Neural progenitor cell (in vitro differentiated cells): Measurements from ENCODE around the gene ENPP7.

Experiments used
- CTCF ChIP-seq: fragments of 200-600 bp; sonication (generic); IDR thresholded peaks from 2 replicates; pipeline ENCODE4 v1.5.1; 2017; ENCODE audit warnings: antibody characterized with exemption, mild to moderate bottlenecking
- EZH2 ChIP-seq: fragments of 200-600 bp; sonication (generic); IDR thresholded peaks from 2 replicates; pipeline ENCODE4 v1.6.1; 2017; ENCODE audit warnings: antibody characterized with exemption, mild to moderate bottlenecking, moderate library complexity
- EZH2phosphoT487 ChIP-seq: fragments of 200-600 bp; sonication (generic); IDR thresholded peaks from 2 replicates; pipeline ENCODE4 v1.6.1; 2017; ENCODE audit warnings: antibody characterized with exemption

- TF ChIP-seq CTCF (no peak), EZH2 (no peak), EZH2phosphoT487 (no peak)
These were observed 27.5 kb downstream of the ENPP7 start for GRCh38 chr17:79758271-79758670.
